H1 (cell line): ENCODE results near the gene UFD1. TPM values are rescaled to one million over a fixed set of nuclear protein-coding genes. Genes with fewer than 3 reads are reported as not detected.

Source experiments
- CHD7 ChIP-seq: fragments of 300-600 bp; sonication (generic); IDR thresholded peaks from 2 replicates; pipeline ENCODE4 v1.7.1; 2012; ENCODE audit warnings: low read length, moderate library complexity, mild to moderate bottlenecking, inconsistent platforms; ENCODE audit not compliant: insufficient replicate concordance
- EP300 ChIP-seq, 2 experiments: IDR thresholded peaks; 1 replicate in 1 of 2; 2 replicates in 1 of 2; pipeline ENCODE4 v1.6.1; 2011 to 2012; ENCODE audit warnings: low read depth in 2 of 2, low read length in 2 of 2, mild to moderate bottlenecking in 2 of 2, borderline replicate concordance in 1 of 2, inconsistent platforms in 1 of 2, moderate library complexity in 1 of 2
- PHF8 ChIP-seq: fragments of 200-600 bp; sonication (generic); conservative IDR thresholded peaks from 2 replicates; pipeline ENCODE4 v1.7.1; 2012; ENCODE audit warnings: low read depth, mild to moderate bottlenecking, inconsistent platforms, low read length, moderate library complexity
- polyA plus RNA-seq, 7 experiments: library from polyadenylated mRNA; depleted of rRNA in 3 of 7; stranded (reverse) in 5 of 7; unstranded in 2 of 7; fragments of >200 nt in 5 of 7; fragments of 200-250 nt in 2 of 7; gene quantifications; 1 replicate in 5 of 7; 2 replicates in 1 of 7; 4 replicates in 1 of 7; pipeline versions ENCODE4 v1.2.1 to v1.2.3, GENCODE V29; 2011 to 2013; ENCODE audit warnings: missing spikeins in 2 of 7, mixed read lengths in 2 of 7
- total RNA-seq: library from RNA; stranded (reverse); fragmentation: NEBNext Ultra II Directional; extraction: Animal tissue kit (Norgen Biotek cat#: 25700); gene quantifications from 2 replicates; pipeline ENCODE4 v1.2.1, GENCODE V29; 2021

The UFD1 gene
- total and polyA plus RNA-seq, 2 of the 8 experiments (the other 6 are each of a cell fraction or from before 2014, with no cell fraction given): 74.6 to 116 TPM

- no peak for TF ChIP-seq CHD7
- no peak for TF ChIP-seq EP300 (IDR thresholded peaks at IDR 0.05; ENCODE audit: borderline replicate concordance in 1 of 2, low read depth in 2 of 2, low read length in 2 of 2)
- TF ChIP-seq PHF8: no peak
These were observed 38.4 kb downstream of the UFD1 start (continued) for GRCh38 chr22:19440411-19441195.
